HepG2 (cell line): ENCODE measurements around the gene BCAS3. TPM values are rescaled to one million over a fixed set of nuclear protein-coding genes. Genes with fewer than 3 reads are reported as not detected.

Experiments used
- ATM ChIP-seq: fragments of 450-650 bp; IDR thresholded peaks from 2 replicates; pipeline ENCODE4 v1.7.1; 2017; ENCODE audit warnings: mild to moderate bottlenecking, borderline replicate concordance
- BRCA1 ChIP-seq: sonication (generic); formaldehyde crosslinking; IDR thresholded peaks from 2 replicates; pipeline ENCODE4 v1.4.0; 2020; ENCODE audit warnings: missing genetic modification reagents
- DNMT1 ChIP-seq: sonication (generic); formaldehyde crosslinking; IDR thresholded peaks from 2 replicates; pipeline ENCODE4 v1.5.1; 2020; ENCODE audit warnings: mild to moderate bottlenecking, missing genetic modification reagents
- FOXJ3 ChIP-seq: sonication (generic); formaldehyde crosslinking; IDR thresholded peaks from 2 replicates; pipeline ENCODE4 v1.4.0; 2020; ENCODE audit warnings: missing genetic modification reagents, mild to moderate bottlenecking, borderline replicate concordance
- GATAD1 ChIP-seq: IDR thresholded peaks from 2 replicates; pipeline ENCODE4 v1.6.1; 2016; ENCODE audit warnings: missing genetic modification reagents, missing compliant biosample characterization
- GLI4 ChIP-seq: sonication (generic); formaldehyde crosslinking; IDR thresholded peaks from 2 replicates; pipeline ENCODE4 v1.5.1; 2020; ENCODE audit warnings: missing genetic modification reagents, mild to moderate bottlenecking, moderate library complexity, borderline replicate concordance
- HMG20A ChIP-seq: IDR thresholded peaks from 2 replicates; pipeline ENCODE4 v1.6.1; 2016; ENCODE audit warnings: borderline replicate concordance
- IKZF4 ChIP-seq: sonication (generic); formaldehyde crosslinking; IDR thresholded peaks from 2 replicates; pipeline ENCODE4 v1.5.1; 2020; ENCODE audit warnings: borderline replicate concordance, mild to moderate bottlenecking, low read depth, missing genetic modification reagents; ENCODE audit errors: not compliant biosample characterization
- JUNB ChIP-seq: sonication (generic); formaldehyde crosslinking; IDR thresholded peaks from 2 replicates; pipeline ENCODE4 v1.8.0; 2022; ENCODE audit warnings: missing genetic modification reagents, mild to moderate bottlenecking, borderline replicate concordance
- NR2F1 ChIP-seq, 2 experiments: fragments of 450-650 bp in 1 of 2; formaldehyde crosslinking in 1 of 2; IDR thresholded peaks; 2 replicates each; pipeline versions ENCODE4 v1.5.0 to v1.6.1; 2016 to 2020; ENCODE audit warnings: mild to moderate bottlenecking in 1 of 2, missing compliant biosample characterization in 1 of 2, missing genetic modification reagents in 1 of 2, moderate library complexity in 1 of 2
- PTBP1 ChIP-seq: fragments of 200-400 bp; formaldehyde crosslinking; IDR thresholded peaks from 2 replicates; pipeline ENCODE4 v1.6.1; 2018; ENCODE audit warnings: low read length, low read depth; ENCODE audit not compliant: poor library complexity, severe bottlenecking
- SALL2 ChIP-seq: sonication (generic); formaldehyde crosslinking; IDR thresholded peaks from 2 replicates; pipeline ENCODE4 v1.8.1; 2023; ENCODE audit warnings: mild to moderate bottlenecking, missing genetic modification reagents, inconsistent platforms
- TRIM24 ChIP-seq: sonication (generic); formaldehyde crosslinking; IDR thresholded peaks from 2 replicates; pipeline ENCODE4 v1.8.0; 2022; ENCODE audit warnings: mild to moderate bottlenecking, missing genetic modification reagents
- ZFP36L2 ChIP-seq: sonication (generic); formaldehyde crosslinking; IDR thresholded peaks from 2 replicates; pipeline ENCODE4 v1.4.0; 2020; ENCODE audit warnings: missing genetic modification reagents
- ZFY ChIP-seq: sonication (generic); formaldehyde crosslinking; IDR thresholded peaks from 2 replicates; pipeline ENCODE4 v1.4.0; 2020; ENCODE audit warnings: missing genetic modification reagents
- ZNF10 ChIP-seq: sonication (generic); formaldehyde crosslinking; IDR thresholded peaks from 2 replicates; pipeline ENCODE4 v1.4.0; 2020; ENCODE audit warnings: mild to moderate bottlenecking, low read depth, missing genetic modification reagents, borderline replicate concordance
- ZNF3 ChIP-seq: IDR thresholded peaks from 2 replicates; pipeline ENCODE4 v1.7.0; 2017; ENCODE audit warnings: inconsistent platforms
- ZNF451 ChIP-seq: sonication (generic); formaldehyde crosslinking; IDR thresholded peaks from 2 replicates; pipeline ENCODE4 v1.5.0; 2020; ENCODE audit warnings: mild to moderate bottlenecking, missing genetic modification reagents
- ZNF790 ChIP-seq: sonication (generic); formaldehyde crosslinking; IDR thresholded peaks from 2 replicates; pipeline ENCODE4 v1.8.0; 2022; ENCODE audit warnings: missing genetic modification reagents, mild to moderate bottlenecking, borderline replicate concordance
- polyA plus RNA-seq, 8 experiments: library from polyadenylated mRNA; depleted of rRNA in 3 of 8; stranded (reverse) in 7 of 8; unstranded in 1 of 8; fragments of >200 nt; fragmentation: Illumina TruSeq in 4 of 8; extraction: Trizol in 4 of 8; gene quantifications; 2 replicates each; pipeline versions ENCODE4 v1.2.1 to v1.2.3, GENCODE V29; 2011 to 2016; ENCODE audit warnings: low read depth in 4 of 8, missing spikeins in 1 of 8, mixed read lengths in 1 of 8; ENCODE audit not compliant: insufficient read depth in 1 of 8
- total RNA-seq, 5 experiments: library from RNA; depleted of rRNA; stranded (reverse); fragments of >200 nt; fragmentation: Illumina TruSeq; extraction: Trizol; gene quantifications; 2 replicates each; pipeline ENCODE4 v1.2.3, GENCODE V29; 2016; ENCODE audit warnings: low read depth in 1 of 5
- TF ChIP-seq, protein P1 (sequence below): IDR thresholded peaks from 2 replicates; pipeline ENCODE4 v1.6.1; 2016; ENCODE audit warnings: mild to moderate bottlenecking, missing biosample characterization, missing genetic modification reagents
- TF ChIP-seq, protein P2 (sequence below): sonication (generic); formaldehyde crosslinking; IDR thresholded peaks from 2 replicates; pipeline ENCODE4 v1.5.0; 2020; ENCODE audit warnings: mild to moderate bottlenecking, missing genetic modification reagents, borderline replicate concordance
- TF ChIP-seq, protein P3 (sequence below), 2 experiments: IDR thresholded peaks; 2 replicates each; pipeline ENCODE4 v1.6.1; 2011 to 2012; ENCODE audit warnings: low read length in 2 of 2, borderline replicate concordance in 1 of 2, low read depth in 1 of 2, mild to moderate bottlenecking in 1 of 2, moderate library complexity in 1 of 2

Gene BCAS3
- total and polyA plus RNA-seq, 2 of the 13 experiments (the other 11 are each of a cell fraction or from before 2014, with no cell fraction given): 10.7 to 11.2 TPM

DNA sequence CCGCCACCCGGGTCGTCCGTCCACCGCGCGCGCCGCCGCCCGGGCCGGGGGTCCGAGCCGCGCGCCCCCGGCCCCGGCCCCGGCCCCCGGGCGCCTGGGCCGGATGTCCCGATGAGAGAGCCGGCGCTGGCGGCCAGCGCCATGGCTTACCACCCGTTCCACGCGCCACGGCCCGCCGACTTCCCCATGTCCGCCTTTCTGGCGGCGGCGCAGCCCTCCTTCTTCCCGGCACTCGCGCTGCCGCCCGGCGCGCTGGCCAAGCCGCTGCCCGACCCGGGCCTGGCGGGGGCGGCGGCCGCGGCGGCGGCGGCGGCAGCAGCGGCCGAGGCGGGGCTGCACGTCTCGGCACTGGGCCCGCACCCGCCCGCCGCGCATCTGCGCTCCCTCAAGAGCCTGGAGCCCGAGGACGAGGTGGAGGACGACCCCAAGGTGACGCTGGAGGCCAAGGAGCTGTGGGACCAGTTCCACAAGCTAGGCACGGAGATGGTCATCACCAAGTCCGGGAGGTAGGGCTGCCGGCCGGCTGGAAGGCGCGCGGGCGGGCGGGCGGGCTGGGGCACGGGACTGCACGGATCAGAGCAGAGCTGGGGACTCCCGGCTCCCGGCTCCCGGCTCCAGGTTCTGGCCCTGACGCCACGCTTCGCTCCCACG lies 722.5 kb downstream of the BCAS3 start (continued):
- TF ChIP-seq GLI4 (CRISPR knock-in tag) (no peak), ZFY (peak; percentile 7; the same call in 1 of the 2 replicates), PTBP1 (no peak), HMG20A (CRISPR knock-in tag) (no peak), IKZF4 (CRISPR knock-in tag) (no peak), ZNF10 (no peak), FOXJ3 (CRISPR knock-in tag) (no peak), ZFP36L2 (no peak), TRIM24 (CRISPR knock-in tag) (no peak), ZNF790 (CRISPR knock-in tag) (no peak), DNMT1 (no peak), JUNB (CRISPR knock-in tag) (no peak), ATM (no peak), SALL2 (CRISPR knock-in tag) (no peak), BRCA1 (no peak), ZNF451 (CRISPR knock-in tag) (no peak), ZNF3 (CRISPR knock-in tag) (no peak), GATAD1 (CRISPR knock-in tag) (no peak), NR2F1 (CRISPR knock-in tag; IDR thresholded peaks at IDR 0.05) (no peak)
- TF ChIP-seq, protein P1, sequence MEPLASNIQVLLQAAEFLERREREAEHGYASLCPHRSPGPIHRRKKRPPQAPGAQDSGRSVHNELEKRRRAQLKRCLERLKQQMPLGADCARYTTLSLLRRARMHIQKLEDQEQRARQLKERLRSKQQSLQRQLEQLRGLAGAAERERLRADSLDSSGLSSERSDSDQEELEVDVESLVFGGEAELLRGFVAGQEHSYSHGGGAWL (CRISPR knock-in tag): no peak
- TF ChIP-seq, protein P2, sequence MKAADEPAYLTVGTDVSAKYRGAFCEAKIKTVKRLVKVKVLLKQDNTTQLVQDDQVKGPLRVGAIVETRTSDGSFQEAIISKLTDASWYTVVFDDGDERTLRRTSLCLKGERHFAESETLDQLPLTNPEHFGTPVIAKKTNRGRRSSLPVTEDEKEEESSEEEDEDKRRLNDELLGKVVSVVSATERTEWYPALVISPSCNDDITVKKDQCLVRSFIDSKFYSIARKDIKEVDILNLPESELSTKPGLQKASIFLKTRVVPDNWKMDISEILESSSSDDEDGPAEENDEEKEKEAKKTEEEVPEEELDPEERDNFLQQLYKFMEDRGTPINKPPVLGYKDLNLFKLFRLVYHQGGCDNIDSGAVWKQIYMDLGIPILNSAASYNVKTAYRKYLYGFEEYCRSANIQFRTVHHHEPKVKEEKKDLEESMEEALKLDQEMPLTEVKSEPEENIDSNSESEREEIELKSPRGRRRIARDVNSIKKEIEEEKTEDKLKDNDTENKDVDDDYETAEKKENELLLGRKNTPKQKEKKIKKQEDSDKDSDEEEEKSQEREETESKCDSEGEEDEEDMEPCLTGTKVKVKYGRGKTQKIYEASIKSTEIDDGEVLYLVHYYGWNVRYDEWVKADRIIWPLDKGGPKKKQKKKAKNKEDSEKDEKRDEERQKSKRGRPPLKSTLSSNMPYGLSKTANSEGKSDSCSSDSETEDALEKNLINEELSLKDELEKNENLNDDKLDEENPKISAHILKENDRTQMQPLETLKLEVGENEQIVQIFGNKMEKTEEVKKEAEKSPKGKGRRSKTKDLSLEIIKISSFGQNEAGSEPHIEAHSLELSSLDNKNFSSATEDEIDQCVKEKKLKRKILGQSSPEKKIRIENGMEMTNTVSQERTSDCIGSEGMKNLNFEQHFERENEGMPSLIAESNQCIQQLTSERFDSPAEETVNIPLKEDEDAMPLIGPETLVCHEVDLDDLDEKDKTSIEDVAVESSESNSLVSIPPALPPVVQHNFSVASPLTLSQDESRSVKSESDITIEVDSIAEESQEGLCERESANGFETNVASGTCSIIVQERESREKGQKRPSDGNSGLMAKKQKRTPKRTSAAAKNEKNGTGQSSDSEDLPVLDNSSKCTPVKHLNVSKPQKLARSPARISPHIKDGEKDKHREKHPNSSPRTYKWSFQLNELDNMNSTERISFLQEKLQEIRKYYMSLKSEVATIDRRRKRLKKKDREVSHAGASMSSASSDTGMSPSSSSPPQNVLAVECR (CRISPR knock-in tag): no peak; the same call in 1 of the 2 replicates
- TF ChIP-seq, protein P3, sequence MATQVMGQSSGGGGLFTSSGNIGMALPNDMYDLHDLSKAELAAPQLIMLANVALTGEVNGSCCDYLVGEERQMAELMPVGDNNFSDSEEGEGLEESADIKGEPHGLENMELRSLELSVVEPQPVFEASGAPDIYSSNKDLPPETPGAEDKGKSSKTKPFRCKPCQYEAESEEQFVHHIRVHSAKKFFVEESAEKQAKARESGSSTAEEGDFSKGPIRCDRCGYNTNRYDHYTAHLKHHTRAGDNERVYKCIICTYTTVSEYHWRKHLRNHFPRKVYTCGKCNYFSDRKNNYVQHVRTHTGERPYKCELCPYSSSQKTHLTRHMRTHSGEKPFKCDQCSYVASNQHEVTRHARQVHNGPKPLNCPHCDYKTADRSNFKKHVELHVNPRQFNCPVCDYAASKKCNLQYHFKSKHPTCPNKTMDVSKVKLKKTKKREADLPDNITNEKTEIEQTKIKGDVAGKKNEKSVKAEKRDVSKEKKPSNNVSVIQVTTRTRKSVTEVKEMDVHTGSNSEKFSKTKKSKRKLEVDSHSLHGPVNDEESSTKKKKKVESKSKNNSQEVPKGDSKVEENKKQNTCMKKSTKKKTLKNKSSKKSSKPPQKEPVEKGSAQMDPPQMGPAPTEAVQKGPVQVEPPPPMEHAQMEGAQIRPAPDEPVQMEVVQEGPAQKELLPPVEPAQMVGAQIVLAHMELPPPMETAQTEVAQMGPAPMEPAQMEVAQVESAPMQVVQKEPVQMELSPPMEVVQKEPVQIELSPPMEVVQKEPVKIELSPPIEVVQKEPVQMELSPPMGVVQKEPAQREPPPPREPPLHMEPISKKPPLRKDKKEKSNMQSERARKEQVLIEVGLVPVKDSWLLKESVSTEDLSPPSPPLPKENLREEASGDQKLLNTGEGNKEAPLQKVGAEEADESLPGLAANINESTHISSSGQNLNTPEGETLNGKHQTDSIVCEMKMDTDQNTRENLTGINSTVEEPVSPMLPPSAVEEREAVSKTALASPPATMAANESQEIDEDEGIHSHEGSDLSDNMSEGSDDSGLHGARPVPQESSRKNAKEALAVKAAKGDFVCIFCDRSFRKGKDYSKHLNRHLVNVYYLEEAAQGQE (IDR thresholded peaks at IDR 0.05; ENCODE audit: borderline replicate concordance in 1 of 2, low read depth in 1 of 2, low read length in 2 of 2): no peak
